VCaP (cell line): ENCODE results near the gene CENPM.

Experiments used
- H3K27ac ChIP-seq: fragments of 450-650 bp; 2 replicates; pipeline ENCODE4 v1.5.1; 2017
- CTCF ChIP-seq: fragments of 450-650 bp; conservative IDR thresholded peaks from 2 replicates; pipeline ENCODE4 v1.5.1; 2017; ENCODE audit warnings: mild to moderate bottlenecking, moderate library complexity

CENPM gene

GRCh38 chr22:41946629-41947423 is at the start of gene CENPM:
TSS of gene CENPM (minus strand) at chr22:41947152. CDS start at chr22:41947076, 76 bp downstream.
- peak within 1 kb of the TSS; percentile 71 for H3K27ac ChIP-seq
- TF ChIP-seq CTCF = no peak

- TF ChIP-seq CTCF = no peak
- no peak overlapping the region for H3K27ac ChIP-seq
Observed at GRCh38 chr22:41995211-41995610, 48.3 kb upstream of the CENPM start.

DNA sequence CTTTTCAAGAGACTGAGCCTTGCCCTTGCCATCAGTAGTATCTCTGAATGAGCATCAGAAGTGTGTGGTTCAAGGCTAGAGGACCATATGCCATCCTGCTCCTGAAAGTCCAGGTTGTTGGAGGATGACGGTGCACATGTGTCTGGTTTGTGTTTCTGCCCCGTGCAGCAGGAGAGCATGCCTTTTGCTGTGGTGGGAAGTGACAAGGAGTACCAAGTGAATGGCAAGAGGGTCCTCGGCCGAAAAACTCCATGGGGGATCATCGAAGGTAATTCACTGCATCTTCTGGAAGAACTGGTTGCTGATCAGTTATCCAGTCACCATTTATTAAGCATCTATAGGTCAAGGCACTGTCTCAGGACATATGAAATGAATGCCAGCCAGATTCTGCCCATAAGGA is 45.5 kb upstream of the CENPM start:
- H3K27ac ChIP-seq = no peak overlapping the region
- no peak for TF ChIP-seq CTCF

GRCh38 chr22:41991111-41991510 is 44.2 kb upstream of the CENPM start:
- no peak overlapping the region for H3K27ac ChIP-seq
- no peak for TF ChIP-seq CTCF

- no peak overlapping the region for H3K27ac ChIP-seq
- TF ChIP-seq CTCF = no peak
Observed at GRCh38 chr22:41989246-41989645, 42.3 kb upstream of the CENPM start.

- TF ChIP-seq CTCF = no peak
- H3K27ac ChIP-seq = no peak overlapping the region
Observed at GRCh38 chr22:41987276-41987675, 40.3 kb upstream of the CENPM start.

- no peak for TF ChIP-seq CTCF
Observed at GRCh38 chr22:41983513-41984405, 36.8 kb upstream of the CENPM start.

More at GRCh38 chr22:41983513-41984405, 36.8 kb upstream of the CENPM start:
- no peak overlapping the region for H3K27ac ChIP-seq
